HepG2 (cell line): Measurements from ENCODE around the gene FOLR1. TPM values are rescaled to one million over a fixed set of nuclear protein-coding genes. Genes with fewer than 3 reads are reported as not detected.

Experiments
- AGO2 ChIP-seq: fragments of 200-400 bp; formaldehyde crosslinking; optimal IDR thresholded peaks from 2 replicates; pipeline ENCODE3; 2017; ENCODE audit warnings: mild to moderate bottlenecking, low read depth, low read length, moderate library complexity
- E2F1 ChIP-seq: sonication (generic); formaldehyde crosslinking; IDR thresholded peaks from 2 replicates; pipeline ENCODE4 v1.5.0; 2020; ENCODE audit warnings: missing genetic modification reagents
- FOSL2 ChIP-seq: sonication (generic); formaldehyde crosslinking; IDR thresholded peaks from 2 replicates; pipeline ENCODE4 v1.4.0; 2020; ENCODE audit warnings: missing genetic modification reagents
- GPBP1L1 ChIP-seq: sonication (generic); formaldehyde crosslinking; IDR thresholded peaks from 2 replicates; pipeline ENCODE4 v1.5.0; 2020; ENCODE audit warnings: mild to moderate bottlenecking, missing genetic modification reagents
- HNF1A ChIP-seq, 2 experiments: sonication (generic) in 1 of 2; formaldehyde crosslinking in 1 of 2; IDR thresholded peaks; 2 replicates each; pipeline versions ENCODE4 v1.4.0 to v1.6.1; 2016 to 2020; ENCODE audit warnings: borderline replicate concordance in 1 of 2, low read depth in 1 of 2, mild to moderate bottlenecking in 1 of 2, missing genetic modification reagents in 1 of 2
- PAXIP1 ChIP-seq: sonication (generic); formaldehyde crosslinking; conservative IDR thresholded peaks from 2 replicates; pipeline ENCODE4 v1.4.0; 2020; ENCODE audit warnings: mild to moderate bottlenecking, missing genetic modification reagents, moderate library complexity
- PRPF4 ChIP-seq: fragments of 200-400 bp; formaldehyde crosslinking; IDR thresholded peaks from 2 replicates; pipeline ENCODE4 v1.6.1; 2016; ENCODE audit warnings: low read length, low read depth; ENCODE audit not compliant: poor library complexity, severe bottlenecking
- ZNF546 ChIP-seq: sonication (generic); formaldehyde crosslinking; conservative IDR thresholded peaks from 2 replicates; pipeline ENCODE4 v1.8.1; 2023; ENCODE audit warnings: mild to moderate bottlenecking, missing genetic modification reagents
- ZNF646 ChIP-seq: sonication (generic); formaldehyde crosslinking; IDR thresholded peaks from 2 replicates; pipeline ENCODE4 v1.9.0; 2021; ENCODE audit warnings: mild to moderate bottlenecking, missing genetic modification reagents
- polyA plus RNA-seq, 8 experiments: library from polyadenylated mRNA; depleted of rRNA in 3 of 8; stranded (reverse) in 7 of 8; unstranded in 1 of 8; fragments of >200 nt; fragmentation: Illumina TruSeq in 4 of 8; extraction: Trizol in 4 of 8; gene quantifications; 2 replicates each; pipeline versions ENCODE4 v1.2.1 to v1.2.3, GENCODE V29; 2011 to 2016; ENCODE audit warnings: low read depth in 4 of 8, missing spikeins in 1 of 8, mixed read lengths in 1 of 8; ENCODE audit not compliant: insufficient read depth in 1 of 8
- total RNA-seq, 5 experiments: library from RNA; depleted of rRNA; stranded (reverse); fragments of >200 nt; fragmentation: Illumina TruSeq; extraction: Trizol; gene quantifications; 2 replicates each; pipeline ENCODE4 v1.2.3, GENCODE V29; 2016; ENCODE audit warnings: low read depth in 1 of 5

Gene FOLR1
- total and polyA plus RNA-seq, 2 of the 13 experiments (the other 11 are each of a cell fraction or from before 2014, with no cell fraction given), result 0.20 TPM; not detected in 1

GRCh38 chr11:72223615-72224563 is 31.9 kb downstream of the FOLR1 start (continued):
- TF ChIP-seq ZNF646 (CRISPR knock-in tag) (no peak), PRPF4 (no peak), AGO2 (peak; percentile 1), E2F1 (no peak), FOSL2 (CRISPR knock-in tag) (no peak), PAXIP1 (CRISPR knock-in tag) (no peak), ZNF546 (CRISPR knock-in tag) (0 out of 2 replicates have a peak, but pooled peaks have one; percentile 20), HNF1A (IDR thresholded peaks at IDR 0.05; ENCODE audit: low read depth) (no peak), HNF1A (CRISPR knock-in tag; IDR thresholded peaks at IDR 0.05; ENCODE audit: borderline replicate concordance) (no peak), GPBP1L1 (CRISPR knock-in tag) (no peak)
